Stimulated activated naive CD8-positive, alpha-beta T cell treated with anti-CD3 and anti-CD28 coated beads, Interleukin-15, Interleukin-2, amounts not matched to agents 100 U/mL and 50 U/mL, for 24 hours (primary cell): ENCODE data around the gene PPP1R1C.

Experiments used
- ATAC-seq: fragments of 150-1000 bp; cut with Tn5 transposase; one replicate; pipeline ENCODE4 v1.10.0; 2021
- DNase-seq: peaks from one replicate; pipeline ENCODE4 v3.0.0; 2021

The PPP1R1C gene

DNA sequence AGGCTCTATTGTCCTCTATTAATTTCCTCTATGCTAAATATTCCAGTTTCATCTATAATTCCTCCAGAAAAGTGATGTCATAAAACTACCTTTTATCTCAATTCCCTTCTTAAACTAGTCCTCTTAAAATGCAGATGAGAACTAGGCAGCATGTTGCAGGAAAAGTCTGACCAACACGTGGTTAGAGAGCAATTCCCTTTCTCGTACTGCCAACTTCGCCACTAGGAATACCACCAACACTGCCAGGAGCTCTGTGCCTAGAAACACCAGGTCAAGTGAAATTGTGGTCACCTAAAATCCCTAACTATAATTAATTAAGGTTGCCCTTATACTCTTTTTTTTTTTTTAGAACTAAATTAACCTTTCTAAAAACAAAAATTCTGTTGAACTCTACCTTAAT lies 127.7 kb downstream of the PPP1R1C start:
- DNase-seq (no peak), ATAC-seq (no peak)

DNA sequence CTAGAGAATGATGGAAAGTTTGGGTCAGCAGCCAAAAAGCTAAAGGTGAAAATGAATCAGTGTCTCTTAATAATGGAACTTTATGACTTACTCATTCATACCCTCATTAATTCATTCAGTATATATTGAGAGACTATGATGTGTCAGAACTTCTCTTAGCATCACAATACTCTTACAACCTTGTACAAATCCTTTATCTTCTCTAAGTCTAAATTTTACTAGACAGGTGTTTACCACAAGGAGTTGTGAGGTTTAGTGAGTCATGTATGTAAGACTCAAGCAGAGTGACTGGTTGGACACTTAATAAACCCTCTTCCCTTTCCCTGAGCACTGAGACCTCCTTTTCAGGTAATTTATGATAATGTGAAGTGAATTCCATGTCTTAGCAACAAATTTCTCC lies 129.6 kb downstream of the PPP1R1C start:
- DNase-seq (no peak), ATAC-seq (peak; percentile 40)

DNA sequence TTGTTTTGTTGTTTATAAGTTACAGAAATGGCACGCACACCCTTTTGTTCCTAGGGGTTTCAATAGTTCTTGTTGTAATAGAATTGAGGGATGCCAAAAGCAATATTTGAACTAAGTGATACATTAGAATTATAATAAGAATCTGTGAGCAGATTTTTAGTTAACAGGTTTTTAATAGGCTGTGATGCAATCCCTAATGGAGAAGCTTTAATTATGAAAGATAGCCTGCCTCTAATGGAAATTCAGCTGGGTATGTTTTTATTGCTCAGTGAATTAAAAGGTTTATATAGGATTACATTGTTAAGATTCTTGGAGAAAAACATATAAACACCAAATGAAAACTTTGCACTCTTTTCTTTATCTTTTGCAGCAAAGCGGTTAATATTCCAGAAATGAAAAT lies 131.1 kb downstream of the PPP1R1C start:
- no peak for ATAC-seq

DNA sequence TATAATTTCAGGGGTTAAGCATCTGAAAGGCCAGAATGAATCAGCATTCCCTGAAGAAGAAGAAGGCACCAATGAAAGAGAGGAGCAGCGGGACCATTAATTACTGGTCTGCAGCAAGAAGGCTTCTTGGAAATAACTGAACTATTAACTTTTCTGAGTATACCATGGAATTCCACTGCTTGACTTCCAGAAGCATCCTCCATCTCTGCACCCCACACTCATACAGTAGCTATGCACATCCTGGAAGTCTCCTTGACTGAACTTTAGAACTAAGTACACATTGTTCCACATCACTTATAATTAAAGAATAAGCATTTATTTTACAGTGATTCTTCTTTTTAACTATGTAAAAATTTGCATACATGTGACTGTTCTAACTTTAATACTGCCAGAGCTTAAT lies 131.5 kb downstream of the PPP1R1C start:
- no peak for DNase-seq
- no peak for ATAC-seq

More for the DNA sequence above, 131.1 kb downstream of the PPP1R1C start:
- no peak for DNase-seq

DNA sequence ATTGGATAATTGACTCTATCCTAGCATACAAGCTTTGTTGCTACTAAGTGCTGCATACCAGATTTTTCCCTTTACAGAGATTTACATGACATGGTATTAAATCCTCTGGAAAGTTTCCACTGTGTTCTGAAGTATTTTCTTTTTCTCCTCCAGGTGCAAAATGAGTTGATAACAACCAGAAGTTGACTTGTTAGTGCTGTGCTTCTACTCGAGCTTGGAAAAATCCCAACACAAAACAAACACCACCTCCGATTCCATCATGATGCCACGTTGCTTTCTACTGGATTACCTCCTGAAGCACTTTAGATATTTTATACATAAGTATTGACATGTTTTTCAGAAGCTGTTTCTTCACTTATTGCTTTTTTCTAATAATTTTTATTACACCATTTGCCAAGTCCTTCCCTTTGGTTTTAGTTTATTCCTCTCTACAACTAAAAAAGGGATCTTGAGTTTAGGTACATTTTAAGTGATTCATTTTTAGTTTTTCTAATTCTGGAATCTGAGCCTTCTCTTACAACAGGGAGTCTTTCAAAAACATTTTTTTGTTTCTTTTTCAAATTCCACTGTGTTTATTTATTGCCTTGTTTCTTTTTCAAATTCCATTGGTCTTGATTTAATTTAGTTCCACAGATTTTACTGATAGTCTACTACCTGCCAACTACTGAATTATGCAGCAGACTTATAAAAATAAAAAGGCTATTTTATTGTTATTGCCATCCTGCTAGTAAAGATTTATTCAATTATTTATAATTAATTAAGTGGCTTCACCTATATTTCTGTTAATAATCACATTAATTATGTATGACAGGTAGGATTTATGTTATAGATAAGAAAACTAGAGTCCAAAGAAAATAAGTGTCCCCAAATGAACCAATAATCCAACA lies 143.4 kb downstream of the PPP1R1C start:
- no peak for DNase-seq
- no peak for ATAC-seq

DNA sequence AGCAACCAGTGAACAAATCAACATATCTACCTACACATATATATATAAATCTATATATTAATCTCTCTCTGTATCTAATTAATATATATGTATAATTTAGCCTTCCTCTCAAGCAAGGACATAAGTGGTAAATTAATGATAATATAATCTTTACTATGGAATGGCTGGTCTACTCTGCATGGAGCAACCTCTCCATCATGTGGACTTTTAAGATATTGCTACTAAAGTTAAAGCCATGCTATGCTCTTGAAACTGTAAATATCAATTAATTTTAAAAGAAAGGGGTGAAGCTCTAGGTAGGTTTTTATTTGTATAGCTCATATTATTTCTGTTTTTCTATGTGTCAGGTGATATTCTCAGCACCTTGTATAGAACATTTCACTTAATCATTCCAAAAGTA lies 147.0 kb downstream of the PPP1R1C start:
- DNase-seq = no peak
- no peak for ATAC-seq

DNA sequence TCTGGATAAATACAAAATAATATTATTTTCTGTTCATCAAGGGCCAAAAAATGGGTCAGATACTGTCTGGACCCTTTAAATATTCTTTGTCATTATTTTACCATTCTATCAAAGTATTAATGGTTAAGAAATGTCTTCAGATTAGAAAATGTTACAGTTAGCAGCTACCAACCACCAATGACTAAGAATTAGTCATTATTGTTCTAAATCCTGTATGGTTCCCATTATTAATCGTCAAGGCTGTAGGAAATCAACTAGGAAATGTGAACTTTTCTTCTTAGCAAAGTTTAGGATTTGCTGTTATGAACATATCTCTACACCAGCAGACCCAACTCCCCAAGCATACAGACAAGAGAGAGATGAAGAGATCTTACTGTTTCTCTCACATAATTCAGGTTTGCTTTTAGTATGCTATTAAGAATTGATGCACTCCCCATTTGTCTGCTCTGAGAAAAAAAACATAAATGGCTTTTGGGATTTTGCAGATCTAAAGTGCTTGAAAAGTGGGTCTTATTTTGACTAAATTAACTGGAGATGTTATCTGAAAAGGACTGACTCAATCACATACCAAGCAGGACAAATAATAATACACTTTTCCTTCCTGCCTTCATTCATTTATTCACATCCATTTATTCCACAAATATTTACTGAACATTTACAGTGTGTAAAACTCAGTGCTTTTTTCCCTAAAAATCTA lies 147.7 kb downstream of the PPP1R1C start:
- ATAC-seq = no peak

DNA sequence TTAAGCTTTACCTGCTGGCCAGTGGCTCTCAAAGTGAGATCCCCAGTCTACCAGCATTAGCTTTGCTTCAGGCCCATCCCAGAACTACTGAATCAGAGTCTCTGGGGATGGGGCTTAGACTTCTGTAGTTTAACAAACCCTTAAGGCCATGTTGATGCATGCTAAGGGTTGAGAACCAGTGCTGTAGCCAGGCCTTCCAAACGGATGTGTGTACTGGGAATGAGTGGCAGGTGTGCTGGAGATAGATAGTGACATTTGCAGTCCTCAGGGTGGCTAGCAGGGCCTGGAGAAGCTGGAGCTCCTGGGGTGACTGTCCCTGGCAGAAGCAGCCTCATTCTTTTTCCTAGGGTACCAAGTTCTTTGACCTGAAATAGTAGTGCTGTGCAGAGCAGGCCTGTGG lies 148.5 kb downstream of the PPP1R1C start:
- no peak for DNase-seq
- peak; percentile 14 for ATAC-seq

More for the DNA sequence above, 147.7 kb downstream of the PPP1R1C start:
- no peak for DNase-seq

DNA sequence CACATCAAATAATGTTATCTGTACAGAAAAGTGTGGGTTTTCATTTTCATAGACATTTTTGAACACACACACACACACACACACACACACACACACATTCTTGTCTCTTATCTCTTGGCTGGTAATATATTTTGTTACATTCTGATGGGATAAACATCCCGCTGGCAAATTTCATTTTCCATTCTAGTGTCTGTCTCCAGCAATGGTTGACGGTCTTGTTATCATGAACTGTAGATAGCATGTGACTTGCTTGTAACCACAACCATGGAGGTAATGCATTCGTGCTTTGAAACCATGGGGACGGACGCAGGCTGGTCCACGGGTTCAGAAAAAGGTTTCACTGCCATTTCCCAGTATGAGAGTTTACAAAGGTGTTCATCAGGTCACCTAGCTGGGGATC lies 156.4 kb downstream of the PPP1R1C start:
- ATAC-seq = no peak
- no peak for DNase-seq

DNA sequence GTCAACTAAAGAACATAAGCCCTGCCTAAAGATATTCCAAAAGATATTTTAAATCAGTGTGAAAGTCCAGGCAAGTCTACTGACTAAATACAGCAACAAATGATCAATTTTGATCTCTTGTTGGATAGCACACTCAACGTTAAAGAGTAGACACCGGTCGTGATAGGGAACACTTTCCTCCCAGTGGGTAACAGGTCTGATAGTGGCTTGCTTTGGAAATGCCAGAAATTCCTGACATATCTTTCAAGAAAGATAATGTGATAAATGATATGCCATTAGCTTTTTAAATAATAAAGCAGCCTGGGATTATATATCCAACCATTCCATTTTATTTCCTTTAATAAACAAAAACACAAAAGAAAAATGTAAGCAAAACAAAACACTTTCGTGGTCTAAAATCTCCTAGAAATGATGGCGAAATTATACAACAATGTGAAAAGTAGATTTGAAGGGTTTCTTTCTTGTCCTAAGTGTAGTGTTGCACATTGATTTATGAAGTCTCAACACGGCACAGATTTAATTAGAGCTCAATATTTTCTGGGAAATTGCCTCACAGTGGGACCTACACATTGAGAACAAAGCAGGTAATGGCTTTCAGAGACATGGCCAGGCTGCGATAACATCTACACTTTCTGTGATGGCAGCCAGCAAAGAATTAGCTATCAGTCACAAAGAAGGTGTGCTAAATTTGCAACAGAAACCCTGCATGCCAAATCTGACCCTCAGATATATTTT lies 158.6 kb downstream of the PPP1R1C start:
- DNase-seq (no peak), ATAC-seq (no peak)

DNA sequence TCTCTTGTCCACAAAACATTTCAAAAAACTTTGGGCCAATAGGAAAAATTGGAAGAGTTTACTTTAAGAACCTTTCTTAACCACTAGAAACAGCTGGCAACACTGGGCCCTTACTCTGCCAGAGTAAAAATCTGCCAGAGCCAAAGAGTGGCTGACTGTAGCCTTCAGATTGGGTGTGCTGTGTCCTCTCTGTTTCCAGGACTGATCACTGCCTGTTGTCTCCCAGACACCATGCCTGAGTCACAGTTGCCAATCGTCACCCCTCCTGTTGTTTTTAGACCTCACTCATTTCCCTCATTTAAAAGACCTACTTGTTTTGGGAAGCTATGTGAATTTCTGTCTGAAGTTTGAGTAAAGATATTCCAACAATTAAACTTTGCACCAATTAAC lies 159.1 kb downstream of the PPP1R1C start:
- DNase-seq (no peak), ATAC-seq (no peak)

DNA sequence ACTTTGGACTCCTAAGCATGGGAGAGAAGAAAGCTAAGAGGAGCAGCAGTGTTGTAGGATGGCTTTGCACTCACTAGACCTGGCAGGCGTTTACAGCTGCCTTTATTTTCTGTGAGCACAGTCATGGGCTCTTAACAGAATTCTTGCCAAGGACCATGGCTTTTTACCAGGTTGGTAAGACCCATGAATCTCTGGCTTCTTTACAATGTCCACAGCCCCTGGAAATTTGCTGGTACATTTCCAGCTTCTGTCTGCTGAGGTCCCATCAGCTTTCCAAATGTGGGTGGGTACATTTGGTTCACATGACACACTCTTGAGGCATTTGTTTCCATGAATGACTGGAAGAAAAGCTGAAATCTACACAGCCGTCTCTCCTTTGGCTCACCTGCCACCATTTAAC lies 162.7 kb downstream of the PPP1R1C start:
- ATAC-seq (no peak), DNase-seq (no peak)

DNA sequence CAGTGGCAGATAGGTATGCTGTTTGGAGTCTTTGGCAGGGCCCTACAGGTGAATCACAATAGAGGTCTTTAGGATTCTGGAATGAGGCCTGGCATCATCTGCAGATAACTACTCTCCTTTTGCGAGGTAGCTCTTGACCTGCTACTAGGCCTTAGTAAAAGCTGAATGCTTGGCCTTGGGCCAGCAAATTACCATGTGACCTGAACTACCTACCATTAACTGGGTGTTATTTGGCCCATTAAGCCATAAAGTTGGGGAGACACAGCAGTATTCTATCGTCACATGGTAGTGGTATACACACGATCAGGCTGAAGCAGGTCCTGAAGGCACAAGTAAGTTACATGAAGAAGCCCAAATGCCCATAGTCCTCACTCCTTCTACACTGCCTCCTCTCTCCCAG lies 178.2 kb downstream of the PPP1R1C start:
- ATAC-seq = no peak
- DNase-seq = no peak

DNA sequence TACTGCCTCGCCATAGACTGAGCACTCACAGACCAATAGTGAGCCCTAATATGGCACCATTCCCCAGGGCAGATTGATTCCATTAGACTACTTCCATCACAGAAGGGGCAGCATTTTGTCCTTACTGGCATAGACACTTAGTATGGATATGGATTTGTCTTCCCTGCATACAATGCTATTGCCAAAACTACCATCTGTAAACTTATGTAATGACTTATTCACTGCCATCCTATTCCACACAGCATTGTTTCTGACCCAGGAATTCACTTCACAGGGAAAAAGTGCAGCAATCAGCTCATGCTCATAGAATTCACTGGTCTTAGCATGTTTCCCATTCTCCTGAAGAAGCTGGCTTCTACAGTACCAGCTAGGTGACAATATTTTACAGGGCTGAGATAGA lies 179.0 kb downstream of the PPP1R1C start:
- no peak for ATAC-seq

DNA sequence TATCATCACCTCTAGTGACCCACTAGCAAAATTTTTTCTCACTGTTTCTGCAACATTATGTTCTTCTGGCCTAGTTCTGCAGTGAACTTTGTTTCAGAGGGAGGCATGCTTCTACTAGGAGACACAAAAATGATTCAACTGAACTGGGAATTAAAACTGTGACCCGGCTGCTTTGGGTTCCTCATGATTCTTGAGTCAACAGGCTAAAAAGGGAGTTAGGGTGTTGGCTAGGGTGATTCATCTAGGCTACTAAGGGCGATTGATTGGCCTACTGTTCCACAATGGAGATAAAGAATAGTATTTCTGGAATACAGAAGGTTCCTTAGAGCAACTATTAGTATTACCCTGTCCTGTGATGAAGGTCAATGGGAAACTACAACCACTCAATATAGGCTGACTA lies 179.5 kb downstream of the PPP1R1C start:
- ATAC-seq (no peak), DNase-seq (no peak)

More for the DNA sequence above, 179.0 kb downstream of the PPP1R1C start:
- no peak for DNase-seq

DNA sequence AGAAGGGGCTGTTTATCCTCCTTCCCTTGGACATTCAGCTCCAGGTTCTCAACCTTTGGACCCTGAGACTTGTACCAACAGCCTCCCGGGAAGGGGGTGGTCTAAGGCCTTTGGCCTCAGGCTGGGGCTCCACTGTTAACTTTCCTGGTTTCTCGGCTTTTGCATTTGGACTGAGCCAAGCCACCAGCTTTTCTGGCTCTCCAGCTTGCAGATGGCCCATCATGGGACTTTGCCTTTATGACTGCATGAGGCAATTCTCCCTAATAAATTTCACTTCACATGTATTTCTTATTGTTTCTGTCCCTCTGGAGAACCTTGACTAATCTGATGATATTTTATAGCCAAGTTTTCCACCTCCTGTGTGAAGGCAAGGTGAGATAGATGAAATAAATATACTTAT lies 180.8 kb downstream of the PPP1R1C start:
- no peak for DNase-seq
- no peak for ATAC-seq

DNA sequence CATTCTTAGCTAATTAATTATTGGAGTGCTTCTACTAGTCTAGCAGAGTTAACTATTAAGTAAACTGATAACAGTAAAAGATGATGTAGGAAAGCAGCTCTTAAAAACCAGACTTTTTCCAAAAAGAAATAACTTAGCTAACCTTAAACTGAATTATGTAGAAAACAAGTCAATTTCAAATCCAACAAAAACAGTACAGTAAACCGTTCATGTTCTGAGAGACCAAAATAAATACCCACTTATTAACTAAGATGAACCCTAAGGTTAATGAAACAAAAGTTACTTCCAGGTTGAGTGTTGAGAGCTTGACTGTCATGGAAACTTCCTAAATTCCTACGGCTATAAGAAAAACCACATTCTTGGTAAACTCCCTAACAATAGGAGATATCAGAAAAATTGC lies 181.2 kb downstream of the PPP1R1C start:
- no peak for DNase-seq

More for the DNA sequence above, 181.2 kb downstream of the PPP1R1C start:
- ATAC-seq = no peak
